HCT116 (cell line): ENCODE measurements around the gene CLTC.

ENCODE experiments used
- ATF3 ChIP-seq: IDR thresholded peaks from 2 replicates; pipeline ENCODE4 v1.6.1; 2012
- CEBPB ChIP-seq: IDR thresholded peaks from 2 replicates; pipeline ENCODE4 v1.6.1; 2012; ENCODE audit warnings: low read depth
- CTCF ChIP-seq, 3 experiments: fragments of 200-600 bp in 1 of 3; sonication (generic) in 1 of 3; IDR thresholded peaks in 2 of 3; conservative IDR thresholded peaks in 1 of 3; 2 replicates each; pipeline ENCODE4 v1.5.1; 2012 to 2017; ENCODE audit warnings: low read depth in 2 of 3, low read length in 2 of 3, antibody characterized with exemption in 1 of 3, borderline replicate concordance in 1 of 3, control low read depth in 1 of 3, mild to moderate bottlenecking in 1 of 3, mixed read lengths in 1 of 3, mixed run types in 1 of 3, moderate library complexity in 1 of 3; ENCODE audit not compliant: insufficient read depth in 1 of 3
- EZH2 ChIP-seq: fragments of 200-600 bp; sonication (generic); IDR thresholded peaks from 2 replicates; pipeline ENCODE4 v1.6.1; 2017; ENCODE audit warnings: antibody characterized with exemption, mixed run types
- EZH2phosphoT487 ChIP-seq: fragments of 200-600 bp; IDR thresholded peaks from 2 replicates; pipeline ENCODE4 v1.6.1; 2018; ENCODE audit warnings: antibody characterized with exemption, borderline replicate concordance
- POLR2A ChIP-seq: IDR thresholded peaks from 2 replicates; pipeline ENCODE4 v1.7.0; 2011; ENCODE audit warnings: borderline replicate concordance; ENCODE audit not compliant: insufficient read depth, insufficient read length; ENCODE audit errors: extremely low read depth
- POLR2AphosphoS5 ChIP-seq: IDR thresholded peaks from 2 replicates; pipeline ENCODE4 v1.6.1; 2011; ENCODE audit warnings: mild to moderate bottlenecking, low read depth, low read length, moderate library complexity
- SRF ChIP-seq: IDR thresholded peaks from 2 replicates; pipeline ENCODE4 v1.6.1; 2012; ENCODE audit warnings: low read depth
- YY1 ChIP-seq: IDR thresholded peaks from 2 replicates; pipeline ENCODE4 v1.6.1; 2011; ENCODE audit warnings: low read length, low read depth, moderate library complexity, mild to moderate bottlenecking; ENCODE audit not compliant: insufficient replicate concordance; ENCODE audit errors: extremely low read depth
- ZNF274 ChIP-seq: fragments of 200-500 bp; sonication (Bioruptor generic); IDR thresholded peaks from 2 replicates; pipeline ENCODE4 v1.6.1; 2014; ENCODE audit warnings: mild to moderate bottlenecking, low read depth, low read length, inconsistent platforms

- no peak for TF ChIP-seq CTCF (IDR thresholded peaks at IDR 0.05 in 2 of 3, conservative IDR thresholded peaks at IDR 0.05 in 1 of 3; ENCODE audit: borderline replicate concordance in 1 of 3, insufficient read depth in 1 of 3, low read depth in 2 of 3, low read length in 2 of 3)
- TF ChIP-seq CEBPB: no peak
- no peak for TF ChIP-seq EZH2
- TF ChIP-seq ATF3: no peak
- TF ChIP-seq ZNF274: no peak
- no peak for TF ChIP-seq SRF
- no peak for TF ChIP-seq EZH2phosphoT487
- TF ChIP-seq POLR2A: no peak
- TF ChIP-seq POLR2AphosphoS5: no peak
- TF ChIP-seq YY1: no peak
These were observed 2.1 kb downstream of the CLTC start for GRCh38 chr17:59621771-59622170.
